IPS-15b (cell line): ENCODE results near the gene GOLPH3.

ENCODE experiments used
- H3K27me3 ChIP-seq: one replicate; pipeline ENCODE4 v1.6.1; 2013; ENCODE audit warnings: low read length; ENCODE audit not compliant: control insufficient read depth, insufficient read depth
- H3K36me3 ChIP-seq: one replicate; pipeline ENCODE4 v1.6.1; 2013; ENCODE audit warnings: low read length; ENCODE audit not compliant: control insufficient read depth, insufficient read depth
- H3K4me1 ChIP-seq: one replicate; pipeline ENCODE4 v1.6.1; 2013; ENCODE audit warnings: mild to moderate bottlenecking, low read length; ENCODE audit not compliant: control insufficient read depth, insufficient read depth
- H3K4me3 ChIP-seq: one replicate; pipeline ENCODE4 v1.5.1; 2013; ENCODE audit warnings: low read depth, low read length
- H3K9ac ChIP-seq: one replicate; pipeline ENCODE4 v1.6.1; 2013; ENCODE audit warnings: low read depth, mild to moderate bottlenecking, low read length
- H3K9me3 ChIP-seq: one replicate; pipeline ENCODE4 v1.6.1; 2013; ENCODE audit warnings: mild to moderate bottlenecking, low read length; ENCODE audit not compliant: control insufficient read depth, insufficient read depth

The GOLPH3 gene

GRCh38 chr5:32107291-32107690, 66.8 kb downstream of the GOLPH3 start:
- Histone ChIP-seq H3K9me3 (peaks cover 3% of the 10 kb centered on the region), H3K27me3 (no peaks in the 10 kb centered on the region), H3K36me3 (peaks cover 18% of the 10 kb centered on the region), H3K9ac (no peak overlapping the region), H3K4me1 (no peaks in the 10 kb centered on the region), H3K4me3 (no peak overlapping the region)

- Histone ChIP-seq H3K9me3 (peaks cover 3% of the 10 kb centered on the region), H3K36me3 (peaks cover 19% of the 10 kb centered on the region), H3K27me3 (no peaks in the 10 kb centered on the region), H3K4me1 (no peaks in the 10 kb centered on the region), H3K4me3 (no peak overlapping the region), H3K9ac (no peak overlapping the region)
Measured at GRCh38 chr5:32103521-32103920, 70.6 kb downstream of the GOLPH3 start.

- Histone ChIP-seq H3K9ac (no peak overlapping the region), H3K9me3 (peaks cover 3% of the 10 kb centered on the region), H3K4me3 (no peak overlapping the region), H3K4me1 (no peaks in the 10 kb centered on the region), H3K27me3 (no peaks in the 10 kb centered on the region), H3K36me3 (peaks cover 18% of the 10 kb centered on the region)
Measured at GRCh38 chr5:32102254-32102986, 71.7 kb downstream of the GOLPH3 start.

- Histone ChIP-seq H3K4me3 (no peak overlapping the region), H3K4me1 (no peaks in the 10 kb centered on the region), H3K9me3 (no peaks in the 10 kb centered on the region), H3K36me3 (peaks cover 11% of the 10 kb centered on the region), H3K27me3 (no peaks in the 10 kb centered on the region), H3K9ac (no peak overlapping the region)
Measured at GRCh38 chr5:32100691-32101302, 73.3 kb downstream of the GOLPH3 start.

GRCh38 chr5:32100230-32100629, 73.9 kb downstream of the GOLPH3 start:
- H3K4me1 ChIP-seq: no peaks in the 10 kb centered on the region
- peaks cover 11% of the 10 kb centered on the region for H3K36me3 ChIP-seq
- H3K9me3 ChIP-seq: no peaks in the 10 kb centered on the region
- no peak overlapping the region for H3K4me3 ChIP-seq
- no peaks in the 10 kb centered on the region for H3K27me3 ChIP-seq
- H3K9ac ChIP-seq: no peak overlapping the region

- Histone ChIP-seq H3K9ac (no peak overlapping the region), H3K27me3 (no peaks in the 10 kb centered on the region), H3K36me3 (peaks cover 11% of the 10 kb centered on the region), H3K4me3 (no peak overlapping the region), H3K4me1 (no peaks in the 10 kb centered on the region), H3K9me3 (no peaks in the 10 kb centered on the region)
Measured at GRCh38 chr5:32099486-32100035, 74.6 kb downstream of the GOLPH3 start.

- no peak overlapping the region for H3K9ac ChIP-seq
- H3K27me3 ChIP-seq: no peaks in the 10 kb centered on the region
- no peaks in the 10 kb centered on the region for H3K4me1 ChIP-seq
- no peaks in the 10 kb centered on the region for H3K9me3 ChIP-seq
- peaks cover 9% of the 10 kb centered on the region for H3K36me3 ChIP-seq
- H3K4me3 ChIP-seq: no peak overlapping the region
Measured at GRCh38 chr5:32098890-32099310, 75.2 kb downstream of the GOLPH3 start.

GRCh38 chr5:32098291-32098690, 75.8 kb downstream of the GOLPH3 start:
- no peaks in the 10 kb centered on the region for H3K4me1 ChIP-seq
- peaks cover 9% of the 10 kb centered on the region for H3K36me3 ChIP-seq
- no peaks in the 10 kb centered on the region for H3K27me3 ChIP-seq
- no peaks in the 10 kb centered on the region for H3K9me3 ChIP-seq
- H3K9ac ChIP-seq: no peak overlapping the region
- H3K4me3 ChIP-seq: no peak overlapping the region

GRCh38 chr5:32096891-32097595, 77.1 kb downstream of the GOLPH3 start:
- Histone ChIP-seq H3K9me3 (no peaks in the 10 kb centered on the region), H3K36me3 (peaks cover 9% of the 10 kb centered on the region), H3K4me1 (peaks cover 3% of the 10 kb centered on the region), H3K27me3 (no peaks in the 10 kb centered on the region), H3K9ac (no peak overlapping the region), H3K4me3 (no peak overlapping the region)

GRCh38 chr5:32095261-32095671, 78.9 kb downstream of the GOLPH3 start:
- no peak overlapping the region for H3K4me3 ChIP-seq
- peaks cover 3% of the 10 kb centered on the region for H3K4me1 ChIP-seq
- H3K27me3 ChIP-seq: no peaks in the 10 kb centered on the region
- H3K36me3 ChIP-seq: peaks cover 2% of the 10 kb centered on the region
- no peak overlapping the region for H3K9ac ChIP-seq
- no peaks in the 10 kb centered on the region for H3K9me3 ChIP-seq

GRCh38 chr5:32094691-32095090, 79.4 kb downstream of the GOLPH3 start:
- no peak overlapping the region for H3K9ac ChIP-seq
- peaks cover 2% of the 10 kb centered on the region for H3K36me3 ChIP-seq
- H3K27me3 ChIP-seq: no peaks in the 10 kb centered on the region
- H3K4me1 ChIP-seq: peaks cover 3% of the 10 kb centered on the region
- no peak overlapping the region for H3K4me3 ChIP-seq
- no peaks in the 10 kb centered on the region for H3K9me3 ChIP-seq
